Keratinocyte (primary cell): Measurements from ENCODE around the gene APBB2.

Experiments
- EZH2 ChIP-seq: IDR thresholded peaks from one replicate; pipeline ENCODE4 v1.6.1; 2012; ENCODE audit warnings: inconsistent platforms, mild to moderate bottlenecking, low read length, moderate library complexity
- TF ChIP-seq, protein P1 (sequence below), 3 experiments: IDR thresholded peaks in 1 of 3; conservative IDR thresholded peaks in 1 of 3; optimal IDR thresholded peaks in 1 of 3; 2 replicates in 2 of 3; 3 replicates in 1 of 3; pipeline versions ENCODE3 to v1.5.1; 2011; ENCODE audit warnings: low read length in 3 of 3, mild to moderate bottlenecking in 3 of 3, moderate library complexity in 2 of 3, control low read depth in 1 of 3, inconsistent platforms in 1 of 3; ENCODE audit not compliant: insufficient read depth in 2 of 3; ENCODE audit errors: extremely low read depth in 1 of 3

DNA sequence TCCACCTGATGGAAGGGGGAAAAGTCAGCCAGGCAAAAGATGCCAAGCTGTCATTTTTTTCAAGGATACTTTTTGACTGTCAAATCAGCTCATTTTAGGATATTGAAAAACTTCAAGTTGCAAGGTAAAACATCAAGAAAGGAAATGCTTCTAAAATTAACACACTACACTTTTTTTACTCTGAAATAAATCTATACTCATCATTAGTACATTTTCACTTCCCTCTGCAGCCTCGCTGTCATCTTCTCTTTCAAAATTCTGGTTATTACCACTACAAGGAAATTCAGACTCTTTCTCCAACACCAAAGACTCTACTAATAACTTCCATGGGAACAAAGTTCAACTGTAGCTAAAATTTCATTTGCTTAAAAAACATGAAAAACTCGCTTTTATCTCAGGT is 41.6 kb downstream of the APBB2 start:
- TF ChIP-seq, protein P1, sequence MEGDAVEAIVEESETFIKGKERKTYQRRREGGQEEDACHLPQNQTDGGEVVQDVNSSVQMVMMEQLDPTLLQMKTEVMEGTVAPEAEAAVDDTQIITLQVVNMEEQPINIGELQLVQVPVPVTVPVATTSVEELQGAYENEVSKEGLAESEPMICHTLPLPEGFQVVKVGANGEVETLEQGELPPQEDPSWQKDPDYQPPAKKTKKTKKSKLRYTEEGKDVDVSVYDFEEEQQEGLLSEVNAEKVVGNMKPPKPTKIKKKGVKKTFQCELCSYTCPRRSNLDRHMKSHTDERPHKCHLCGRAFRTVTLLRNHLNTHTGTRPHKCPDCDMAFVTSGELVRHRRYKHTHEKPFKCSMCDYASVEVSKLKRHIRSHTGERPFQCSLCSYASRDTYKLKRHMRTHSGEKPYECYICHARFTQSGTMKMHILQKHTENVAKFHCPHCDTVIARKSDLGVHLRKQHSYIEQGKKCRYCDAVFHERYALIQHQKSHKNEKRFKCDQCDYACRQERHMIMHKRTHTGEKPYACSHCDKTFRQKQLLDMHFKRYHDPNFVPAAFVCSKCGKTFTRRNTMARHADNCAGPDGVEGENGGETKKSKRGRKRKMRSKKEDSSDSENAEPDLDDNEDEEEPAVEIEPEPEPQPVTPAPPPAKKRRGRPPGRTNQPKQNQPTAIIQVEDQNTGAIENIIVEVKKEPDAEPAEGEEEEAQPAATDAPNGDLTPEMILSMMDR (optimal IDR thresholded peaks at IDR 0.05 in 1 of 3, IDR thresholded peaks at IDR 0.05 in 1 of 3, conservative IDR thresholded peaks at IDR 0.05 in 1 of 3; ENCODE audit: extremely low read depth in 1 of 3, insufficient read depth in 2 of 3, low read length in 3 of 3): no peak
- TF ChIP-seq EZH2: no peak
